HepG2 (cell line): ENCODE results near the gene FSD2. TPM values are rescaled to one million over a fixed set of nuclear protein-coding genes. Genes with fewer than 3 reads are reported as not detected.

ENCODE experiments used
- AFF4 ChIP-seq: sonication (generic); formaldehyde crosslinking; IDR thresholded peaks from 2 replicates; pipeline ENCODE4 v1.4.0; 2020; ENCODE audit warnings: missing genetic modification reagents
- ATF7 ChIP-seq, 2 experiments: fragments of 450-650 bp in 1 of 2; sonication (generic) in 1 of 2; formaldehyde crosslinking in 1 of 2; IDR thresholded peaks; 2 replicates each; pipeline versions ENCODE4 v1.4.0 to v1.6.1; 2016 to 2020; ENCODE audit warnings: antibody characterized with exemption in 1 of 2, mild to moderate bottlenecking in 1 of 2, missing genetic modification reagents in 1 of 2
- ATRX ChIP-seq: sonication (generic); formaldehyde crosslinking; IDR thresholded peaks from 2 replicates; pipeline ENCODE4 v1.4.0; 2020; ENCODE audit warnings: missing genetic modification reagents, borderline replicate concordance
- CBX1 ChIP-seq: IDR thresholded peaks from one replicate; pipeline ENCODE4 v1.6.1; 2016; ENCODE audit warnings: antibody characterized with exemption, low read depth
- CBX2 ChIP-seq, 2 experiments: fragments of 200-600 bp in 1 of 2; sonication (generic); formaldehyde crosslinking in 1 of 2; IDR thresholded peaks; 2 replicates each; pipeline versions ENCODE4 v1.7.0 to v1.8.1; 2018 to 2022; ENCODE audit warnings: low read depth in 2 of 2, low read length in 1 of 2, mild to moderate bottlenecking in 1 of 2, missing genetic modification reagents in 1 of 2
- CREB1 ChIP-seq, 2 experiments: fragments of 450-650 bp in 1 of 2; IDR thresholded peaks; 2 replicates each; pipeline ENCODE4 v1.6.1; 2016 to 2017; ENCODE audit warnings: control low read depth in 1 of 2, mild to moderate bottlenecking in 1 of 2, missing compliant biosample characterization in 1 of 2, missing genetic modification characterization in 1 of 2
- CREBL2 ChIP-seq: sonication (generic); formaldehyde crosslinking; IDR thresholded peaks from 2 replicates; pipeline ENCODE4 v1.8.1; 2023; ENCODE audit warnings: missing genetic modification reagents, mild to moderate bottlenecking, borderline replicate concordance
- HNRNPL ChIP-seq: fragments of 200-400 bp; formaldehyde crosslinking; IDR thresholded peaks from 2 replicates; pipeline ENCODE4 v1.6.1; 2017; ENCODE audit warnings: mild to moderate bottlenecking, low read depth, low read length
- IRX3 ChIP-seq: sonication (generic); formaldehyde crosslinking; IDR thresholded peaks from 2 replicates; pipeline ENCODE4 v1.8.1; 2023; ENCODE audit warnings: mild to moderate bottlenecking, low read depth, missing genetic modification reagents, borderline replicate concordance
- MEF2D ChIP-seq: sonication (generic); formaldehyde crosslinking; IDR thresholded peaks from 2 replicates; pipeline ENCODE4 v1.5.1; 2020; ENCODE audit warnings: mild to moderate bottlenecking, missing genetic modification reagents
- NCOA2 ChIP-seq: sonication (generic); formaldehyde crosslinking; IDR thresholded peaks from 2 replicates; pipeline ENCODE4 v1.8.0; 2022; ENCODE audit warnings: inconsistent platforms
- NR1H2 ChIP-seq: sonication (generic); formaldehyde crosslinking; IDR thresholded peaks from 2 replicates; pipeline ENCODE4 v1.8.1; 2022; ENCODE audit warnings: low read depth, missing genetic modification reagents, borderline replicate concordance
- PHF8 ChIP-seq: sonication (generic); formaldehyde crosslinking; IDR thresholded peaks from 2 replicates; pipeline ENCODE4 v1.5.0; 2020; ENCODE audit warnings: missing genetic modification reagents
- SMC3 ChIP-seq: IDR thresholded peaks from 2 replicates; pipeline ENCODE4 v1.6.1; 2011; ENCODE audit warnings: low read length, improper control_type of control experiment
- THAP11 ChIP-seq: IDR thresholded peaks from 2 replicates; pipeline ENCODE4 v1.6.1; 2016; ENCODE audit warnings: missing biosample characterization, missing genetic modification reagents
- ZNF503 ChIP-seq: sonication (generic); formaldehyde crosslinking; IDR thresholded peaks from 2 replicates; pipeline ENCODE4 v1.4.0; 2020; ENCODE audit warnings: missing genetic modification reagents
- ZNF710 ChIP-seq: sonication (generic); formaldehyde crosslinking; IDR thresholded peaks from 2 replicates; pipeline ENCODE4 v1.5.0; 2020; ENCODE audit warnings: mild to moderate bottlenecking, missing genetic modification reagents, borderline replicate concordance
- ZSCAN22 ChIP-seq: sonication (generic); formaldehyde crosslinking; IDR thresholded peaks from 2 replicates; pipeline ENCODE4 v1.4.0; 2020; ENCODE audit warnings: mild to moderate bottlenecking, missing genetic modification reagents
- ZSCAN29 ChIP-seq: sonication (generic); formaldehyde crosslinking; conservative IDR thresholded peaks from 2 replicates; pipeline ENCODE4 v1.4.0; 2020; ENCODE audit warnings: mild to moderate bottlenecking, missing genetic modification reagents
- polyA plus RNA-seq, 8 experiments: library from polyadenylated mRNA; depleted of rRNA in 3 of 8; stranded (reverse) in 7 of 8; unstranded in 1 of 8; fragments of >200 nt; fragmentation: Illumina TruSeq in 4 of 8; extraction: Trizol in 4 of 8; gene quantifications; 2 replicates each; pipeline versions ENCODE4 v1.2.1 to v1.2.3, GENCODE V29; 2011 to 2016; ENCODE audit warnings: low read depth in 4 of 8, missing spikeins in 1 of 8, mixed read lengths in 1 of 8; ENCODE audit not compliant: insufficient read depth in 1 of 8
- total RNA-seq, 5 experiments: library from RNA; depleted of rRNA; stranded (reverse); fragments of >200 nt; fragmentation: Illumina TruSeq; extraction: Trizol; gene quantifications; 2 replicates each; pipeline ENCODE4 v1.2.3, GENCODE V29; 2016; ENCODE audit warnings: low read depth in 1 of 5

FSD2 gene
- total and polyA plus RNA-seq, 2 of the 13 experiments (the other 11 are each of a cell fraction or from before 2014, with no cell fraction given) = not detected

- TF ChIP-seq CREBL2 (CRISPR knock-in tag) = no peak
- TF ChIP-seq THAP11 = peak; percentile 93
- TF ChIP-seq SMC3 = no peak
- TF ChIP-seq NCOA2 (CRISPR knock-in tag) = 0 out of 2 replicates have a peak, but pooled peaks have one; percentile 8
- no peak for TF ChIP-seq NR1H2
- TF ChIP-seq CREB1 (IDR thresholded peaks at IDR 0.05) = peak; percentile 46; the same call in 1 of the 2 replicates
- TF ChIP-seq CREB1 (CRISPR knock-in tag; IDR thresholded peaks at IDR 0.05) = peak; percentile 94
- TF ChIP-seq ZNF710 (CRISPR knock-in tag) = 0 out of 2 replicates have a peak, but pooled peaks have one; percentile 31
- no peak for TF ChIP-seq AFF4 (CRISPR knock-in tag)
- 0 out of 2 replicates have a peak, but pooled peaks have one; percentile 45 for TF ChIP-seq ZSCAN29 (CRISPR knock-in tag)
- TF ChIP-seq CBX1 = peak; percentile 80
- peak; percentile 86 for TF ChIP-seq PHF8
- no peak for TF ChIP-seq ZSCAN22
- no peak for TF ChIP-seq ATRX (CRISPR knock-in tag)
- TF ChIP-seq IRX3 (CRISPR knock-in tag) = 0 out of 2 replicates have a peak, but pooled peaks have one; percentile 22
- peak; percentile 62; the same call in 1 of the 2 replicates for TF ChIP-seq MEF2D
- TF ChIP-seq HNRNPL = 0 out of 2 replicates have a peak, but pooled peaks have one; percentile 38
- no peak; the same call in 1 of the 2 replicates for TF ChIP-seq ZNF503 (CRISPR knock-in tag)
- TF ChIP-seq ATF7 (IDR thresholded peaks at IDR 0.05) = no peak
- TF ChIP-seq ATF7 (CRISPR knock-in tag; IDR thresholded peaks at IDR 0.05) = peak; percentile 53
- TF ChIP-seq CBX2 (IDR thresholded peaks at IDR 0.05; ENCODE audit: low read depth, low read length) = no peak
- TF ChIP-seq CBX2 (CRISPR knock-in tag; IDR thresholded peaks at IDR 0.05; ENCODE audit: low read depth) = no peak
Observed at GRCh38 chr15:82749951-82750830, 55.7 kb downstream of the FSD2 start (continued).
